Activated B cell treated with CpG ODN at 0.5 μM for 24 hours (primary cell): ENCODE measurements around the gene OLA1. TPM values are rescaled to one million over a fixed set of nuclear protein-coding genes. Genes with fewer than 3 reads are reported as not detected.

Source experiments
- ATAC-seq: fragments of 200-7000 bp; cut with Tn5 transposase; one replicate; pipeline ENCODE4 v1.10.0; 2021; ENCODE audit warnings: low read depth, mild to moderate bottlenecking, moderate library complexity
- CTCF ChIA-PET: fragments of 350-600 bp; sonication (Branson Sonifier 250); formaldehyde crosslinking; loops from one replicate; lab custom pipeline; 2021; ENCODE audit warnings: antibody characterized with exemption; lab: Charles Lee
- POLR2A ChIA-PET: fragments of 350-600 bp; sonication (Branson Sonifier 250); formaldehyde crosslinking; loops from one replicate; lab custom pipeline; 2021; ENCODE audit warnings: antibody characterized with exemption; lab: Charles Lee
- DNase-seq: peaks from one replicate; pipeline ENCODE4 v3.0.0; 2022
- H3K27ac Mint-ChIP-seq: one replicate; pipeline ENCODE4 v1.8.0; 2020; ENCODE audit warnings: mixed read lengths
- H3K27me3 Mint-ChIP-seq: one replicate; pipeline ENCODE4 v1.8.0; 2021; ENCODE audit warnings: mixed read lengths
- H3K36me3 Mint-ChIP-seq: one replicate; pipeline ENCODE4 v1.8.0; 2021; ENCODE audit warnings: low read depth, mixed read lengths
- H3K4me1 Mint-ChIP-seq: one replicate; pipeline ENCODE4 v1.8.0; 2021; ENCODE audit warnings: mixed read lengths
- H3K4me3 Mint-ChIP-seq: one replicate; pipeline ENCODE4 v1.8.0; 2020; ENCODE audit warnings: mild to moderate bottlenecking, mixed read lengths
- H3K9me3 Mint-ChIP-seq: one replicate; pipeline ENCODE4 v1.8.0; 2020; ENCODE audit warnings: mixed read lengths
- CTCF ChIP-seq: fragments of 200-600 bp; IDR thresholded peaks from one replicate; pipeline ENCODE4 v1.8.0; 2022; ENCODE audit warnings: antibody characterized with exemption, mild to moderate bottlenecking
- intact Hi-C: fragments of 100-400 bp; cut with micrococcal nuclease; formaldehyde crosslinking; loops from one replicate; pipeline ENCODE4 v1.15.1; 2024
- total RNA-seq: library from RNA; stranded (reverse); gene quantifications from 2 replicates; pipeline ENCODE4 v1.2.3, GENCODE V29; 2022

Gene OLA1
- total RNA-seq, 1 donor from 2014 or later: 74.4 TPM

DNA sequence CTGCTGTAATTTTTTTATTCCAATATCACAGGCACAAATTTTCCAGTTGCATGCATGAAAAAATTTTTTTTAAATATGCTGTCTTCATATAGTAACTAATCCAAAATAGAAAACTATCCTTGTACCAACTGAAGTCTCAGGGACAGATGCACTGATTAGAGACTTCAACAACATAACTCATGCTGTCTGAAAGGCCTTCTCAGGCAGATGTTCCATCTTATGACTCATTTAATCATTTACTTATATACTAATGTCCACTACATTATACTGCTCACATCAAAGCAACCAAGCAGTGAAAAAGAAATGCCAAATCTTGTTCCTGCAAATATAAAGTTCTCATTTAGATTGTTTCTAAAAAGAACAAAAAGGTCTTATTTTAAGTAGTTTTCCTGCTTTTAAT lies 53.1 kb downstream of the OLA1 start:
- no peak for TF ChIP-seq CTCF
- intact Hi-C loops: no loop called here
- H3K4me1 Mint-ChIP-seq: no peaks in the 10 kb centered on the region
- no peaks in the 10 kb centered on the region for H3K36me3 Mint-ChIP-seq
- H3K9me3 Mint-ChIP-seq: no peaks in the 10 kb centered on the region
- H3K27me3 Mint-ChIP-seq: no peaks in the 10 kb centered on the region
- DNase-seq: no peak
- ChIA-PET POLR2A (no interaction called here), CTCF (no interaction called here)
- ATAC-seq: no peak
- H3K4me3 Mint-ChIP-seq: no peak overlapping the region
- H3K27ac Mint-ChIP-seq: no peak overlapping the region

- no peak for TF ChIP-seq CTCF
- Mint-ChIP-seq H3K4me3 (no peak overlapping the region), H3K27me3 (no peaks in the 10 kb centered on the region), H3K36me3 (no peaks in the 10 kb centered on the region), H3K4me1 (no peaks in the 10 kb centered on the region), H3K27ac (no peak overlapping the region), H3K9me3 (no peaks in the 10 kb centered on the region)
- CTCF ChIA-PET: no interaction called here
- no peak for DNase-seq
- intact Hi-C loops: no loop called here
- no peak for ATAC-seq
- POLR2A ChIA-PET: no interaction called here
These were observed 54.6 kb downstream of the OLA1 start for GRCh38 chr2:174193737-174194136.

- H3K9me3 Mint-ChIP-seq: no peaks in the 10 kb centered on the region
- H3K4me3 Mint-ChIP-seq: no peak overlapping the region
- no peaks in the 10 kb centered on the region for H3K27me3 Mint-ChIP-seq
- TF ChIP-seq CTCF: no peak
- ChIA-PET CTCF (no interaction called here), POLR2A (no interaction called here)
- no peak overlapping the region for H3K27ac Mint-ChIP-seq
- DNase-seq (no peak), ATAC-seq (no peak)
- H3K4me1 Mint-ChIP-seq: no peaks in the 10 kb centered on the region
- intact Hi-C loops: no loop called here
- peaks cover 4% of the 10 kb centered on the region for H3K36me3 Mint-ChIP-seq
These were observed 55.7 kb downstream of the OLA1 start for GRCh38 chr2:174192664-174193063.

- H3K4me3 Mint-ChIP-seq: no peak overlapping the region
- ATAC-seq (no peak), DNase-seq (no peak)
- H3K9me3 Mint-ChIP-seq: no peaks in the 10 kb centered on the region
- TF ChIP-seq CTCF: no peak
- H3K4me1 Mint-ChIP-seq: no peaks in the 10 kb centered on the region
- ChIA-PET POLR2A (no interaction called here), CTCF (no interaction called here)
- H3K36me3 Mint-ChIP-seq: peaks cover 14% of the 10 kb centered on the region
- no peak overlapping the region for H3K27ac Mint-ChIP-seq
- intact Hi-C loops: no loop called here
- H3K27me3 Mint-ChIP-seq: no peaks in the 10 kb centered on the region
These were observed 56.8 kb downstream of the OLA1 start for GRCh38 chr2:174191342-174192074.

- DNase-seq (no peak), ATAC-seq (no peak)
- H3K4me3 Mint-ChIP-seq: no peak overlapping the region
- intact Hi-C loops: no loop called here
- no peak overlapping the region for H3K27ac Mint-ChIP-seq
- peaks cover 31% of the 10 kb centered on the region for H3K36me3 Mint-ChIP-seq
- no peak for TF ChIP-seq CTCF
- POLR2A ChIA-PET: no interaction called here
- peaks cover 16% of the 10 kb centered on the region for H3K4me1 Mint-ChIP-seq
- H3K9me3 Mint-ChIP-seq: no peaks in the 10 kb centered on the region
- CTCF ChIA-PET: no interaction called here
- H3K27me3 Mint-ChIP-seq: no peaks in the 10 kb centered on the region
These were observed 63.4 kb downstream of the OLA1 start for GRCh38 chr2:174184915-174185314.
